Keratinocyte (primary cell): ENCODE data around the gene NPAS3. TPM values are rescaled to one million over a fixed set of nuclear protein-coding genes. Genes with fewer than 3 reads are reported as not detected.

Experiments used
- DNase-seq: peaks from one replicate; pipeline ENCODE4 v3.0.0-alpha.2; 2011; ENCODE audit warnings: low read depth, missing footprints, low spot score
- FAIRE-seq: peaks from 2 replicates; lab custom pipeline; 2011; peaks lifted over from hg19 to GRCh38; lab: Jason Lieb, UNC
- H2AFZ ChIP-seq: 2 replicates; pipeline ENCODE4 v1.6.0; 2012; ENCODE audit warnings: low read length, control low read depth, inconsistent platforms; ENCODE audit not compliant: control insufficient read depth
- H3K27ac ChIP-seq: 2 replicates; pipeline ENCODE4 v1.5.1; 2011; ENCODE audit warnings: low read length; ENCODE audit not compliant: control insufficient read depth, insufficient read depth
- H3K27me3 ChIP-seq: 3 replicates; pipeline ENCODE4 v1.6.0; 2011; ENCODE audit warnings: low read length; ENCODE audit not compliant: control insufficient read depth, insufficient read depth; ENCODE audit errors: extremely low read depth
- H3K36me3 ChIP-seq, 2 experiments: 2 replicates in 1 of 2; 3 replicates in 1 of 2; pipeline ENCODE4 v1.5.1; 2011; ENCODE audit warnings: low read length in 2 of 2, mild to moderate bottlenecking in 1 of 2; ENCODE audit not compliant: control insufficient read depth in 2 of 2, insufficient read depth in 2 of 2; ENCODE audit errors: extremely low read depth in 1 of 2
- H3K4me1 ChIP-seq: 3 replicates; pipeline ENCODE4 v1.5.1; 2011; ENCODE audit warnings: low read length; ENCODE audit not compliant: control insufficient read depth, insufficient read depth; ENCODE audit errors: extremely low read depth
- H3K4me2 ChIP-seq: 3 replicates; pipeline ENCODE4 v1.6.0; 2011; ENCODE audit warnings: low read depth, low read length; ENCODE audit not compliant: control insufficient read depth, insufficient read depth; ENCODE audit errors: extremely low read depth
- H3K4me3 ChIP-seq, 3 experiments: fragments of 200-600 bp in 1 of 3; sonication (generic) in 1 of 3; 2 replicates in 2 of 3; 3 replicates in 1 of 3; pipeline ENCODE4 v1.5.1; 2011 to 2016; ENCODE audit warnings: low read length in 3 of 3, mild to moderate bottlenecking in 3 of 3, control low read depth in 2 of 3, inconsistent platforms in 1 of 3, low read depth in 1 of 3, mixed read lengths in 1 of 3, mixed run types in 1 of 3, moderate library complexity in 1 of 3; ENCODE audit not compliant: control insufficient read depth in 2 of 3, insufficient read depth in 2 of 3; ENCODE audit errors: extremely low read depth in 1 of 3
- H3K79me2 ChIP-seq: 2 replicates; pipeline ENCODE4 v1.6.0; 2012; ENCODE audit warnings: low read length; ENCODE audit not compliant: control insufficient read depth, insufficient read depth
- H3K9ac ChIP-seq: 3 replicates; pipeline ENCODE4 v1.6.0; 2011; ENCODE audit warnings: low read length; ENCODE audit not compliant: control insufficient read depth, insufficient read depth; ENCODE audit errors: extremely low read depth
- H3K9me1 ChIP-seq: 3 replicates; pipeline ENCODE4 v1.6.0; 2011; ENCODE audit warnings: low read length; ENCODE audit not compliant: control insufficient read depth, insufficient read depth; ENCODE audit errors: extremely low read depth
- H3K9me3 ChIP-seq: 2 replicates; pipeline ENCODE4 v1.5.1; 2012; ENCODE audit warnings: low read depth, low read length; ENCODE audit not compliant: control insufficient read depth
- H4K20me1 ChIP-seq: 3 replicates; pipeline ENCODE4 v1.6.0; 2011; ENCODE audit warnings: low read length; ENCODE audit not compliant: control insufficient read depth, insufficient read depth; ENCODE audit errors: extremely low read depth
- EZH2 ChIP-seq: IDR thresholded peaks from one replicate; pipeline ENCODE4 v1.6.1; 2012; ENCODE audit warnings: inconsistent platforms, mild to moderate bottlenecking, low read length, moderate library complexity
- dilution Hi-C: fragments of 300-500 bp; cut with MboI; formaldehyde crosslinking; loops from one replicate; pipeline ENCODE4 v1.7.0; 2020; ENCODE audit warnings: low sequenced_read_pairs; ENCODE audit not compliant: extremely low pct_ligation_motif_present
- polyA plus RNA-seq, 5 experiments: library from polyadenylated mRNA; depleted of rRNA in 3 of 5; stranded (reverse) in 3 of 5; stranded (forward) in 1 of 5; unstranded in 1 of 5; fragments of >200 nt; gene quantifications; 1 replicate in 1 of 5; 2 replicates in 3 of 5; 3 replicates in 1 of 5; pipeline versions ENCODE4 v1.2.1 to v1.2.3, GENCODE V29; 2011 to 2012; ENCODE audit warnings: missing spikeins in 2 of 5, low read depth in 1 of 5, low replicate concordance in 1 of 5
- TF ChIP-seq, protein P1 (sequence below), 3 experiments: IDR thresholded peaks in 1 of 3; conservative IDR thresholded peaks in 1 of 3; optimal IDR thresholded peaks in 1 of 3; 2 replicates in 2 of 3; 3 replicates in 1 of 3; pipeline versions ENCODE3 to v1.5.1; 2011; ENCODE audit warnings: low read length in 3 of 3, mild to moderate bottlenecking in 3 of 3, moderate library complexity in 2 of 3, control low read depth in 1 of 3, inconsistent platforms in 1 of 3; ENCODE audit not compliant: insufficient read depth in 2 of 3; ENCODE audit errors: extremely low read depth in 1 of 3

NPAS3 gene
- polyA plus RNA-seq, 1 donor (not counting 4 experiments of a cell fraction or from before 2014, with no cell fraction given): 0.07 TPM

GRCh38 chr14:33699300-33699983 lies 760.8 kb downstream of the NPAS3 start:
- no peak for TF ChIP-seq EZH2
- TF ChIP-seq, protein P1, sequence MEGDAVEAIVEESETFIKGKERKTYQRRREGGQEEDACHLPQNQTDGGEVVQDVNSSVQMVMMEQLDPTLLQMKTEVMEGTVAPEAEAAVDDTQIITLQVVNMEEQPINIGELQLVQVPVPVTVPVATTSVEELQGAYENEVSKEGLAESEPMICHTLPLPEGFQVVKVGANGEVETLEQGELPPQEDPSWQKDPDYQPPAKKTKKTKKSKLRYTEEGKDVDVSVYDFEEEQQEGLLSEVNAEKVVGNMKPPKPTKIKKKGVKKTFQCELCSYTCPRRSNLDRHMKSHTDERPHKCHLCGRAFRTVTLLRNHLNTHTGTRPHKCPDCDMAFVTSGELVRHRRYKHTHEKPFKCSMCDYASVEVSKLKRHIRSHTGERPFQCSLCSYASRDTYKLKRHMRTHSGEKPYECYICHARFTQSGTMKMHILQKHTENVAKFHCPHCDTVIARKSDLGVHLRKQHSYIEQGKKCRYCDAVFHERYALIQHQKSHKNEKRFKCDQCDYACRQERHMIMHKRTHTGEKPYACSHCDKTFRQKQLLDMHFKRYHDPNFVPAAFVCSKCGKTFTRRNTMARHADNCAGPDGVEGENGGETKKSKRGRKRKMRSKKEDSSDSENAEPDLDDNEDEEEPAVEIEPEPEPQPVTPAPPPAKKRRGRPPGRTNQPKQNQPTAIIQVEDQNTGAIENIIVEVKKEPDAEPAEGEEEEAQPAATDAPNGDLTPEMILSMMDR (optimal IDR thresholded peaks at IDR 0.05 in 1 of 3, IDR thresholded peaks at IDR 0.05 in 1 of 3, conservative IDR thresholded peaks at IDR 0.05 in 1 of 3; ENCODE audit: extremely low read depth in 1 of 3, insufficient read depth in 2 of 3, low read length in 3 of 3): no peak
- H3K4me1 ChIP-seq: peaks cover 3% of the 10 kb centered on the region
- H3K27ac ChIP-seq: no peak overlapping the region
- no peaks in the 10 kb centered on the region for H3K9me1 ChIP-seq
- H3K79me2 ChIP-seq: no peaks in the 10 kb centered on the region
- dilution Hi-C loops: no loop called here
- H3K9ac ChIP-seq: no peak overlapping the region
- no peak overlapping the region for H2AFZ ChIP-seq
- H3K27me3 ChIP-seq: no peaks in the 10 kb centered on the region
- no peak overlapping the region for H3K4me3 ChIP-seq
- no peak for FAIRE-seq
- H3K9me3 ChIP-seq: no peaks in the 10 kb centered on the region
- H4K20me1 ChIP-seq: no peaks in the 10 kb centered on the region
- H3K36me3 ChIP-seq: no peaks in the 10 kb centered on the region
- DNase-seq: no peak
- H3K4me2 ChIP-seq: no peak overlapping the region

DNA sequence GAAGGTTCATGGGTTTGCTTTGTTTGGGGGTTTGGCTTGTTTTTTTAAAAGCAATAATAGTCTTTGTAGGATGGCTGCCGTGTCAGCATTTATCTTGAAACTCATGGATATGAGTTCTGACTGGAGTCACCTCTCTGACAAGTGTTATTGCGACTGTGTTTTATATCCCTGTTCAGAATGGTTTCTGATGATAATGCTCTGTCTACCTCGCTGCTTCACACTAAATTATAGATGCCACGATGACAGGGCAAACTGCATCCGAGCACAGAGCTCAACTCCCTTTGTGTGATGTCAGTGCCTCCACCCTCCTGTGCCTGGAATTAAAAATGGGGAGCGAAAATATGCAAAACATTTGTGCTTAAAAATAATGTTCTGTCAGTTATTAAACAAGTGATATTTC lies 761.4 kb downstream of the NPAS3 start:
- Histone ChIP-seq H3K27ac (no peak overlapping the region), H3K79me2 (no peaks in the 10 kb centered on the region), H3K9ac (no peak overlapping the region), H3K9me1 (no peaks in the 10 kb centered on the region), H2AFZ (no peak overlapping the region), H3K36me3 (no peaks in the 10 kb centered on the region), H3K4me2 (no peak overlapping the region), H4K20me1 (no peaks in the 10 kb centered on the region), H3K4me3 (no peak overlapping the region), H3K9me3 (no peaks in the 10 kb centered on the region), H3K27me3 (no peaks in the 10 kb centered on the region), H3K4me1 (peaks cover 3% of the 10 kb centered on the region)
- dilution Hi-C loops: no loop called here
- TF ChIP-seq, protein P1 (optimal IDR thresholded peaks at IDR 0.05 in 1 of 3, IDR thresholded peaks at IDR 0.05 in 1 of 3, conservative IDR thresholded peaks at IDR 0.05 in 1 of 3; ENCODE audit: extremely low read depth in 1 of 3, insufficient read depth in 2 of 3, low read length in 3 of 3): no peak
- no peak for TF ChIP-seq EZH2
- DNase-seq: no peak
- FAIRE-seq: no peak
